Adipose tissue (tissue), 3 donors: Measurements from ENCODE around the gene ZFP92. TPM values are rescaled to one million over a fixed set of nuclear protein-coding genes. Genes with fewer than 3 reads are reported as not detected.
"Not testable (repeated sequence)": the region's sequence is repeated elsewhere in the genome, so short reads cannot be mapped to it uniquely, and the experiment has no call there.

ENCODE experiments used
- H3K27ac ChIP-seq: one replicate; pipeline ENCODE4 v1.5.1; 2013; ENCODE audit warnings: low read depth, low read length
- WGBS, 3 donors: extraction: QIAGEN DNeasy Blood & Tissue Kit; methylation state at CpG; one replicate each; pipeline ENCODE4 v1.1.7; 2013; 5-methylcytosine and 5-hydroxymethylcytosine counted together
- polyA plus RNA-seq, 3 donors: library from polyadenylated mRNA; stranded (reverse); fragments of 200-250 nt; gene quantifications; one replicate each; pipeline ENCODE4 v1.2.3, GENCODE V29; 2013
- donor health status: healthy with polysubstance abuse.
- donor health status: Bipolar disorder and iron deficiency.
- donor health status: healthy.

The ZFP92 gene
- polyA plus RNA-seq, 3 donors, result 0.56 to 1.2 (median 1.0) TPM

GRCh38 chrX:153384390-153384789 lies 26.9 kb upstream of the ZFP92 start:
- WGBS, 3 donors, result 86 to 93% (median 90%) methylated on average over 6 of the region's 6 CpGs

GRCh38 chrX:153384973-153385372 lies 26.3 kb upstream of the ZFP92 start:
- 78 to 89% (median 84%) methylated on average over 2 of the region's 2 CpGs for whole genome bisulfite sequencing, 3 donors
- H3K27ac ChIP-seq, result not testable (repeated sequence)

More at GRCh38 chrX:153384390-153384789, 26.9 kb upstream of the ZFP92 start:
- H3K27ac ChIP-seq, result no peak overlapping the region

- 69 to 87% (median 72%) methylated on average over 5 of the region's 5 CpGs for WGBS, 3 donors
- no peak overlapping the region for H3K27ac ChIP-seq
These were observed 25.2 kb upstream of the ZFP92 start for GRCh38 chrX:153386097-153386496.

- WGBS, 3 donors, result 68 to 79% (median 73%) methylated on average over 5 of the region's 5 CpGs
- no peak overlapping the region for H3K27ac ChIP-seq
These were observed 23.9 kb upstream of the ZFP92 start for GRCh38 chrX:153387345-153387744.

- no peak overlapping the region for H3K27ac ChIP-seq
- 51 to 86% (median 78%) methylated on average over 9 to 10 of the region's 10 CpGs for WGBS, 3 donors
These were observed 23.1 kb upstream of the ZFP92 start for GRCh38 chrX:153387987-153388721.

- no peak overlapping the region for H3K27ac ChIP-seq
- WGBS, 3 donors, result 91 to 93% (median 91%) methylated on average over 8 to 14 of the region's 14 CpGs
These were observed 22.4 kb upstream of the ZFP92 start for GRCh38 chrX:153388722-153389459.

- not testable (repeated sequence) for H3K27ac ChIP-seq
These were observed 21.9 kb upstream of the ZFP92 start for GRCh38 chrX:153389460-153389768.

GRCh38 chrX:153392642-153393321 lies 18.5 kb upstream of the ZFP92 start:
- no peak overlapping the region for H3K27ac ChIP-seq
- 86 to 90% (median 86%) methylated on average over 16 of the region's 16 CpGs for WGBS, 3 donors

More at GRCh38 chrX:153389460-153389768, 21.9 kb upstream of the ZFP92 start:
- 98 to 100% (median 99%) methylated on average over 5 to 6 of the region's 6 CpGs for WGBS, 3 donors

- H3K27ac ChIP-seq, result no peak overlapping the region
- 70 to 72% (median 71%) methylated on average over 13 of the region's 13 CpGs for whole genome bisulfite sequencing, 3 donors
These were observed 16.7 kb upstream of the ZFP92 start for GRCh38 chrX:153394612-153395011.

- WGBS, 3 donors, result 76 to 88% (median 84%) methylated on average over 19 to 26 of the region's 26 CpGs
- H3K27ac ChIP-seq, result no peak overlapping the region
These were observed 15.5 kb upstream of the ZFP92 start for GRCh38 chrX:153395613-153396319.

GRCh38 chrX:153396320-153397195 lies 14.7 kb upstream of the ZFP92 start:
- no peak overlapping the region for H3K27ac ChIP-seq
- WGBS, 3 donors, result 83 to 85% (median 85%) methylated on average over 4 to 25 of the region's 26 CpGs

GRCh38 chrX:153397256-153397960 lies 13.9 kb upstream of the ZFP92 start:
- 85 to 90% (median 90%) methylated on average over 10 to 27 of the region's 27 CpGs for WGBS, 3 donors
- no peak overlapping the region for H3K27ac ChIP-seq

GRCh38 chrX:153398275-153398960 lies 12.9 kb upstream of the ZFP92 start:
- no peak overlapping the region for H3K27ac ChIP-seq
- WGBS, 3 donors, result 78 to 88% (median 83%) methylated on average over 16 to 17 of the region's 17 CpGs

GRCh38 chrX:153400146-153401132 lies 10.8 kb upstream of the ZFP92 start:
- 70 to 79% (median 73%) methylated on average over 19 to 60 of the region's 60 CpGs for WGBS, 3 donors
- H3K27ac ChIP-seq, result no peak overlapping the region

GRCh38 chrX:153401133-153401764 lies 10.0 kb upstream of the ZFP92 start, which contains the start of gene PNMA6E:
Gene PNMA6E (minus strand): TSS chrX:153401350. CDS start chrX:153398849, 2,501 bp downstream.
- WGBS, 3 donors, result 92 to 96% (median 92%) methylated on average over 26 to 29 of the region's 29 CpGs
- H3K27ac ChIP-seq, result no peak within 1 kb of the TSS
